Tibial nerve (tissue), 4 donors: ENCODE results near the gene RABGGTB.

Source experiments
- CTCF ChIP-seq, 5 experiments: fragments of 200-600 bp in 3 of 5; fragments of 450-650 bp in 2 of 5; sonication (generic) in 3 of 5; IDR thresholded peaks; one replicate each; pipeline ENCODE4 v1.5.1; 2016 to 2019; ENCODE audit warnings: antibody characterized with exemption in 5 of 5, mild to moderate bottlenecking in 3 of 5, moderate library complexity in 2 of 5
- EP300 ChIP-seq, 2 donors: sonication (generic); formaldehyde crosslinking; IDR thresholded peaks; one replicate each; pipeline ENCODE4 v1.6.1; 2017; ENCODE audit warnings: antibody characterized with exemption in 2 of 2, mild to moderate bottlenecking in 1 of 2

DNA sequence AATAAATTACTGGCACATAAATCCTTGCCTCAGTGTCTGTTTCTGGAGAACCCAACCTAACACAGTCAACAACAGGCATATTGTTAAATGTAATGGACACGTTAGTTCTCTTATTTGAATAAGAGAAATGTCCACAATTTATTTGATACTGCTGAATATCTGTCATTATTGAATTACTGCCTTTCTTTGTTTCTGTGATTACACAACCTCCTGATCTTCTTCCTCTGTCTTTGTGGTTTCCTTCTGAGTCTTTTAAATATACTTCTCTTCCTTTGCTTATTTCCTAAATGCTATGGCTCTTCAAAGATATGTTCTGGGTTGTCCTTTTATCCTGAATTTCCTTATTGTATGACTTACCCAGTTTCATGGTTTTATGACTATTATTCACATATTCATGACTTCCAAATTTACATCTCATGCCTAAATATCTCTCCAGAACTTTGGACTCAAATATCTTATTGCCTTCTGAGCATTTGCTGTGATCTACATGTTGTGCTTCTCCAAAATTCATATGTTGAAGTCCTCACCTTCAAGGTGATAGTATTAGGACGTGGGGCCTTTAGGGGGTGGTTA, 50.6 kb downstream of the RABGGTB start:
- no peak for TF ChIP-seq CTCF (IDR thresholded peaks at IDR 0.05)
- no peak for TF ChIP-seq EP300 (IDR thresholded peaks at IDR 0.05)
